HG02938 (cell line): ENCODE measurements around the gene PEX11A.

ENCODE experiments used
- ATAC-seq: cut with Tn5 transposase; IDR thresholded peaks from one replicate; pipeline ENCODE4 v1.9.1; 2021; ENCODE audit warnings: mild to moderate bottlenecking, moderate library complexity; ENCODE audit not compliant: unreplicated experiment

The PEX11A gene

DNA sequence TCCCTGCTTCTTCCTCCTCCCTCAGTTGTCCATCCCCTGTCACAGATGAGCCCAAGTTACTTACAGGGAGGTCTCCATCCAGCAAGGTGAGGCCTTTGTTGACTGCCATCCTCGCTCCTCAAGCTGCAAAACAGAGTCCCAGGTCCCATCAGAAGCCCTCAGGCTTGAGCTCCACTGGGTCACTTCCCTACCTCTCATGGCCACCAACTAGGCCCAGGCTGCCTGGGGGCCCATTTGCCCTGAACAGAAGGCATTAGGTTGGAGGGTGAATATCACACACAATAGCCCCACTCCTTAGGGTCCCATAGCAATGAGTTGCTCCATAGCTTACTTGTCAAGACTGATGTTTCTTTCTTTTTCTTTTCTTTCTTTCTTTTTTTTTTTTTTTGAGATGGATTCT, 13.2 kb downstream of the PEX11A start:
- ATAC-seq, result no peak

- no peak for ATAC-seq
Observed at GRCh38 chr15:89675606-89676005, 14.9 kb downstream of the PEX11A start.

- ATAC-seq, result no peak
Observed at GRCh38 chr15:89674526-89674925, 16.0 kb downstream of the PEX11A start.

DNA sequence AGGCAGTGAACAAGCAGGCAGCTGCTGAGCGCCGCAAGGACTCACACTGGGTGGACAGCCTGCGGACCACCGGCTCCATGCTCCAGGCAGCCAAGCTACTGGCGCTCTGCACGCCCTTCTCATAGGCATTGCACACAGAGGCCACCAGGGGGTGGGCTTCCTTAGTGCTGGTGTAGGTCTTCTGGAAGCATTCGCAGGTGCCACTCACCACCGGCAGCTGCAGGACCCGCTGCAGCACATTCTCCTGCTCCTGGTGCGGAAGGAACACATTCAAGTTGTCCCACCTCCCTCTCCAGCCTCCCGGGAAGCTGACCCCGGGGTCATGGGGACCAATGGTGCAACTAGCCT, 17.4 kb downstream of the PEX11A start:
- ATAC-seq, result no peak

GRCh38 chr15:89672221-89673164, 18.1 kb downstream of the PEX11A start:
- no peak for ATAC-seq

DNA sequence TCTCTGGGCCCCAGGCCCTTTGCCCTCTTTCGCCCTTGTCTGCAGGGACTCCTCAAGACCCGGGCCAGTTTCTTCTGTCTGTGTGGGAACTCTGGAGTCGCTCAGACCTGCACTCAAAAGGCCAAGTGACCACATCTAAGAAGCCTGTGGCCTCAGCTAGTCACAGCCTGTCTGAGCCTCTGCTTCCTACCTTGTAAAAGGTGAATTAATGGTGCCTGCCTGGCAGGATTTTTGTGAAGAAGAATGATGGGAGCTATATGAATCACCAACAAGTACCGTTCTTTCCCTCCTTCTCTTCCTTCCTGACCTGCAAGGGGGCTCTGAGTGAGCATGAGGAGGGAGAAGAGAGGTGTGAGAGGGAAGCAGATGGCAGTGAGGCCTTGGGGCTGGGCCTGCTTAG, 18.9 kb downstream of the PEX11A start:
- ATAC-seq, result no peak

GRCh38 chr15:89670971-89671560, 19.5 kb downstream of the PEX11A start:
- no peak for ATAC-seq

- ATAC-seq, result no peak
Observed at GRCh38 chr15:89669941-89670340, 20.6 kb downstream of the PEX11A start.

GRCh38 chr15:89669309-89669865, 21.2 kb downstream of the PEX11A start:
- ATAC-seq, result no peak

DNA sequence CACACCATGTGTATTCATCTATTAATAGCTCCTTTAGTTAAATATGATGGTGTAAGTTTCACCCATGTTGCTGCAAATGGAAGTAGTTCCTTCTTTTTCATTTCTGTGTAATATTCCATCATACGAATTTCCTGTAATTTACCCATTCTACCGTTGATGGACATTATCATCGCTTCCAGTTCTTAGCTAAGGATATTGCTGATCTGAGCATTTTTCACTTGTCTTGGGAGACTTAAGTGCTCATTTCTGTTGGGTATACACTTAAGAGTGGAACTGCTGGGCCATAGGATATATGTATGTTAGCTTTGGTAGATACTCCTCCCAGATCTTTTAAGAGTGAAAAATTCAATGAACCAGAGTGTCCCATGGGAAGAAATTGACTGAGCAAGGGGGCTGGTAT, 22.4 kb downstream of the PEX11A start:
- ATAC-seq, result no peak

- no peak for ATAC-seq
Observed at GRCh38 chr15:89667706-89667960, 22.9 kb downstream of the PEX11A start.

DNA sequence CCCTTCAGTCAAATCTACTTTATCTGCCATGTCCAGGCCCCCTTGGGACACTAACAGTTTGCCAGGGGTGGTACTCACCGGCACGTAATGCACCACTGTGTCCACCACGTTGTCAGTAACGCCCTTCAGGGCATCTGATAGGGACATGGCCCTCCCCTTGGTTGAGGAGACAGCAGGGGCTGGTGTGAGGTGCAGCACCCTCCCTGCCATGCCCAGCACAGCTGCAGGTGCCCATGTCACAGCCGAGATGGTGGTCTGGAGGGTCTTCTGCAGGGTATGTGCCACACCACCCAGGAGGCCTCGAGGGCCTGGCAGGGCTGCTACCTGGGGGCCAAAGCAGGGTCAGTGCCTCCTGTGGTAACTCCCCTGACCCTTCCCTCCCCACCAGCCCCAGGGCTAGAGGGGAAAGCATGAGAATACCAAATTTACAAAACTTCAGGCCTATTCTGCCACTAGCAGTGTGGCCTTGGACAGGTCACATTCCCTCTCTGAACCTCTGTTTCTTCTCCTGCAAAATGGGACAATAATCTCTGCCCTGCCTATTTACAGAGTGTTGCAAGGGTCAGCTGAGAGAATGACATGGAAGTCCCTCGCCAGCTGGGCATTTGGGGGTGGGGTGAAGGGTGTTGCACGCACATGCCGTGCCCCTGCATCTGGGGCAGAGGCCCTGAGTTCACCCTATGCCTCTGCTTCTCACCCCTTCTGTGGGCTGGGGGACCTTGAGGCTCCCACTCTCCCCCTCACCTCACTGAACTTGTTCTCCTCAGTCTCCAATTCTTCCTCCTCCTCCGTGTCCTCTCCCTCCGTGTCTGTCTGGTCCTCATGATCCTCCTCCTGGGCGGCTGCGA, 23.5 kb downstream of the PEX11A start:
- ATAC-seq, result no peak

- no peak for ATAC-seq
Observed at GRCh38 chr15:89666184-89666857, 24.2 kb downstream of the PEX11A start.

GRCh38 chr15:89665449-89666181, 24.9 kb downstream of the PEX11A start:
- no peak for ATAC-seq

- no peak for ATAC-seq
Observed at GRCh38 chr15:89664441-89665350, 25.9 kb downstream of the PEX11A start.

GRCh38 chr15:89662893-89663626, 27.5 kb downstream of the PEX11A start:
- no peak for ATAC-seq

- no peak for ATAC-seq
Observed at GRCh38 chr15:89660556-89660955, 30.0 kb downstream of the PEX11A start.

DNA sequence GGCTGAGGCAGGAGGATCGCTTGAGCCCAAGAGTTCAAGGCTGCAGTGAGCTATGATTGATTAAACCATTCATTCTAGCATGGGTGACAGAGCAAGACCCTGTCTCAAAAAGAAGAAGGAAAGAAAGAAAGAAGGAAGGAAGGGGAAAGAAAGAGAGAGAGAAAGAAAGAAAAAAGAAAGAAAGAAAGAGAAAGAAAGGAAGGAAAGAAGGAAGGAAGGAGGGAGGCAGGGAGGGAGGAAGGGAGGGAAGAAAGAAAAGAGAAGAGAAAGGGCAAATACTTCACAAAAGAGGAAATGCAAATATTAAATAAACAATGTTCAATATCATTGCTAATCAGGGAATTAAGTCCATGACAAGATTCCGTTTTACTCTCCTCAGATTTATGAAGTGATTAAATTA, 31.3 kb downstream of the PEX11A start:
- no peak for ATAC-seq
